Activated naive CD4-positive, alpha-beta T cell treated with Interleukin-2 at 50 U/mL for 16 hours (primary cell): ENCODE data around the gene WWOX.
A peak's percentile ranks its signal among the peaks of the same experiment; 100 is the strongest.

ENCODE experiments used
- DNase-seq: peaks from one replicate; pipeline ENCODE4 v3.0.0-alpha.2; 2020

Gene WWOX

GRCh38 chr16:78830599-78830998, 731.1 kb downstream of the WWOX start:
- no peak for DNase-seq

GRCh38 chr16:78832100-78832499, 732.6 kb downstream of the WWOX start:
- no peak for DNase-seq

- no peak for DNase-seq
Observed at GRCh38 chr16:78836802-78837491, 737.5 kb downstream of the WWOX start.

- no peak for DNase-seq
Observed at GRCh38 chr16:78837706-78838105, 738.3 kb downstream of the WWOX start.

- DNase-seq: no peak
Observed at GRCh38 chr16:78838276-78838675, 738.8 kb downstream of the WWOX start.

- DNase-seq: no peak
Observed at GRCh38 chr16:78842950-78843349, 743.5 kb downstream of the WWOX start.

- no peak for DNase-seq
Observed at GRCh38 chr16:78843978-78844377, 744.5 kb downstream of the WWOX start.

GRCh38 chr16:78844682-78845081, 745.2 kb downstream of the WWOX start:
- no peak for DNase-seq

GRCh38 chr16:78851266-78851665, 751.8 kb downstream of the WWOX start:
- DNase-seq: no peak

- DNase-seq: no peak
Observed at GRCh38 chr16:78852081-78852635, 752.7 kb downstream of the WWOX start.

GRCh38 chr16:78862022-78862421, 762.6 kb downstream of the WWOX start:
- DNase-seq: no peak

GRCh38 chr16:78866521-78866920, 767.1 kb downstream of the WWOX start:
- no peak for DNase-seq

- DNase-seq: peak; percentile 23
Observed at GRCh38 chr16:78869492-78869891, 770.0 kb downstream of the WWOX start.

- no peak for DNase-seq
Observed at GRCh38 chr16:78871241-78871640, 771.8 kb downstream of the WWOX start.

- DNase-seq: no peak
Observed at GRCh38 chr16:78876671-78877070, 777.2 kb downstream of the WWOX start.

- DNase-seq: no peak
Observed at GRCh38 chr16:78877114-78877655, 777.7 kb downstream of the WWOX start.

- no peak for DNase-seq
Observed at GRCh38 chr16:78878570-78878969, 779.1 kb downstream of the WWOX start.

GRCh38 chr16:78879011-78879410, 779.6 kb downstream of the WWOX start:
- DNase-seq: no peak

- DNase-seq: no peak
Observed at GRCh38 chr16:78882150-78882549, 782.7 kb downstream of the WWOX start.

GRCh38 chr16:78882751-78883150, 783.3 kb downstream of the WWOX start:
- DNase-seq: no peak

- no peak for DNase-seq
Observed at GRCh38 chr16:78884204-78884603, 784.8 kb downstream of the WWOX start.

GRCh38 chr16:78889346-78889745, 789.9 kb downstream of the WWOX start:
- no peak for DNase-seq

GRCh38 chr16:78890373-78890895, 791.0 kb downstream of the WWOX start:
- no peak for DNase-seq

GRCh38 chr16:78892951-78893733, 793.7 kb downstream of the WWOX start:
- peak; percentile 23 for DNase-seq
